Kidney epithelial cell (primary cell): ENCODE measurements around the gene OVCA2. TPM values are rescaled to one million over a fixed set of nuclear protein-coding genes. Genes with fewer than 3 reads are reported as not detected.

Experiments
- DNase-seq: peaks from one replicate; pipeline ENCODE4 v3.0.0-alpha.2; 2010; ENCODE audit warnings: low read depth
- H3K27me3 ChIP-seq: 2 replicates; pipeline ENCODE4 v1.6.0; 2011; ENCODE audit warnings: low read length; ENCODE audit not compliant: control insufficient read depth, insufficient read depth
- H3K36me3 ChIP-seq: 2 replicates; pipeline ENCODE4 v1.5.1; 2011; ENCODE audit warnings: low read length; ENCODE audit not compliant: control insufficient read depth, insufficient read depth
- H3K4me3 ChIP-seq: 2 replicates; pipeline ENCODE4 v1.5.1; 2011; ENCODE audit warnings: low read depth, mild to moderate bottlenecking, control low read depth, low read length
- CTCF ChIP-seq: IDR thresholded peaks from 2 replicates; pipeline ENCODE4 v1.5.1; 2011; ENCODE audit warnings: mild to moderate bottlenecking, moderate library complexity, low read length, control low read depth, inconsistent platforms; ENCODE audit not compliant: insufficient read depth, poor library complexity, severe bottlenecking
- total RNA-seq: library from RNA; depleted of rRNA; stranded (reverse); fragments of >200 nt; gene quantifications from 2 replicates; pipeline ENCODE4 v1.2.3, GENCODE V29; 2015

OVCA2 gene
- total RNA-seq, 1 donor from 2014 or later, result 88.2 TPM

GRCh38 chr17:2054262-2054511, 12.4 kb downstream of the OVCA2 start:
- no peak for TF ChIP-seq CTCF
- DNase-seq, result no peak
- no peaks in the 10 kb centered on the region for H3K36me3 ChIP-seq
- peaks cover 37% of the 10 kb centered on the region for H3K27me3 ChIP-seq
- H3K4me3 ChIP-seq, result peak overlapping the region; percentile 39

GRCh38 chr17:2054512-2055291, 12.9 kb downstream of the OVCA2 start, which contains the start of gene HIC1:
Gene HIC1, plus strand, starts transcription at chr17:2055103. Its CDS starts 1,588 bp downstream, at chr17:2056691.
- TF ChIP-seq CTCF, result peak; percentile 36
- Histone ChIP-seq H3K27me3 (peaks cover 37% of the 10 kb centered on the region), H3K36me3 (no peaks in the 10 kb centered on the region), H3K4me3 (peak within 1 kb of the TSS; percentile 47)
- DNase-seq, result no peak

GRCh38 chr17:2055292-2056205, 13.7 kb downstream of the OVCA2 start:
- Histone ChIP-seq H3K4me3 (peak overlapping the region; percentile 47), H3K27me3 (peaks cover 37% of the 10 kb centered on the region), H3K36me3 (no peaks in the 10 kb centered on the region)
- no peak for DNase-seq
- no peak for TF ChIP-seq CTCF

- DNase-seq, result no peak
- peak overlapping the region; percentile 47 for H3K4me3 ChIP-seq
These were observed 14.7 kb downstream of the OVCA2 start for GRCh38 chr17:2056206-2057174.

More at GRCh38 chr17:2056206-2057174, 14.7 kb downstream of the OVCA2 start:
- TF ChIP-seq CTCF, result no peak
- Histone ChIP-seq H3K27me3 (peaks cover 28% of the 10 kb centered on the region), H3K36me3 (peaks cover 1% of the 10 kb centered on the region)
